Panc1 (cell line): ENCODE results near the gene MMP15.

Experiments used
- POLR2AphosphoS5 ChIP-seq: IDR thresholded peaks from 2 replicates; pipeline ENCODE4 v1.6.1; 2012; ENCODE audit warnings: mild to moderate bottlenecking, low read depth, low read length, moderate library complexity
- SIN3A ChIP-seq: IDR thresholded peaks from 2 replicates; pipeline ENCODE4 v1.6.1; 2012; ENCODE audit warnings: low read depth, mild to moderate bottlenecking, low read length, moderate library complexity, borderline replicate concordance; ENCODE audit not compliant: insufficient read depth
- TCF7L2 ChIP-seq: IDR thresholded peaks from 2 replicates; pipeline ENCODE4 v1.6.1; 2011; ENCODE audit warnings: mild to moderate bottlenecking, low read depth, low read length, inconsistent platforms
- TF ChIP-seq, protein P1 (sequence below): fragments of 450-650 bp; IDR thresholded peaks from 2 replicates; pipeline ENCODE4 v1.5.1; 2017; ENCODE audit warnings: mild to moderate bottlenecking
- TF ChIP-seq, protein P2 (sequence below), 2 experiments: IDR thresholded peaks; 2 replicates each; pipeline ENCODE4 v1.6.1; 2011 to 2012; ENCODE audit warnings: low read depth in 2 of 2, control low read depth in 1 of 2, low read length in 1 of 2, mild to moderate bottlenecking in 1 of 2, moderate library complexity in 1 of 2; ENCODE audit not compliant: insufficient read depth in 1 of 2

DNA sequence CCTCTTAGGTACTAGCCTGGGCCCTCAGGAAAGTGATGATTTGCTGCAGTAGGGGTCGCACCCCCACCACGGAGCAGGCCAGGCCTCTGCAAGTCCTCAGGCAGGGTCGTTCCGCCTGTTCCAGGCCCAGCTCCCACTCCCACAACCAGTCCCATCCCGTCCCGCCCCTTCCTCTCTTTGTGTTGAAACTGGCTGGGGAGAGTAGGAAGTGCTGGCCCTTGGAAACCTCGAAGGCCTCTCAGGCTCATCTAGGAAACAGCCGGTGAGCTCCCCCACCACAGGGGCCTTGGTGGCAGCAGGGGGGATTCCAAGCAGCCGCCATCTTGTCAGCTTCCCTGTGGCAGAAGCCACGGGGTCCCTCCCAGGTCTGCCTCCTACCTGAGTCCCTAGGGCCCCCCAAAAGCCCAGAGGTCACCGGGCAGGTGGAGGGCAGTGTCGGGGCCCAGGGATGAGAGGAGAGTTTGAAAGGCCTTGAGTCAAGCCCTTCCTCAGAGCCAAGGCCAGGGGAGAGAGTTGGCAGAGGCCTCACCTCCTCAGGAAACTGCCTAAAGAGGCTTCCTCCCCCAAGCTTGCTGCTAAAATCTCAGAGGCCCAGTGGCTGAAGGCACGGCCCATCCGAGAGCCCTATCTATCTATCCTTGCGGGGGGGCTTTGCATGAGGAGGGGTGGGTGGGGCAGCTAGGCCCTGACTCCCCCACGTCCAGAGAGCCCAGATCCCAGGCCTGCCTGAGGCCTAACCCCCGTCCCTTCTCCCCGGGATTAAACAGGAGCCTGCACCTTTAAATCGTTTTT lies 22.2 kb downstream of the MMP15 start:
- TF ChIP-seq, protein P1, sequence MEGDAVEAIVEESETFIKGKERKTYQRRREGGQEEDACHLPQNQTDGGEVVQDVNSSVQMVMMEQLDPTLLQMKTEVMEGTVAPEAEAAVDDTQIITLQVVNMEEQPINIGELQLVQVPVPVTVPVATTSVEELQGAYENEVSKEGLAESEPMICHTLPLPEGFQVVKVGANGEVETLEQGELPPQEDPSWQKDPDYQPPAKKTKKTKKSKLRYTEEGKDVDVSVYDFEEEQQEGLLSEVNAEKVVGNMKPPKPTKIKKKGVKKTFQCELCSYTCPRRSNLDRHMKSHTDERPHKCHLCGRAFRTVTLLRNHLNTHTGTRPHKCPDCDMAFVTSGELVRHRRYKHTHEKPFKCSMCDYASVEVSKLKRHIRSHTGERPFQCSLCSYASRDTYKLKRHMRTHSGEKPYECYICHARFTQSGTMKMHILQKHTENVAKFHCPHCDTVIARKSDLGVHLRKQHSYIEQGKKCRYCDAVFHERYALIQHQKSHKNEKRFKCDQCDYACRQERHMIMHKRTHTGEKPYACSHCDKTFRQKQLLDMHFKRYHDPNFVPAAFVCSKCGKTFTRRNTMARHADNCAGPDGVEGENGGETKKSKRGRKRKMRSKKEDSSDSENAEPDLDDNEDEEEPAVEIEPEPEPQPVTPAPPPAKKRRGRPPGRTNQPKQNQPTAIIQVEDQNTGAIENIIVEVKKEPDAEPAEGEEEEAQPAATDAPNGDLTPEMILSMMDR: no peak
- TF ChIP-seq, protein P2, sequence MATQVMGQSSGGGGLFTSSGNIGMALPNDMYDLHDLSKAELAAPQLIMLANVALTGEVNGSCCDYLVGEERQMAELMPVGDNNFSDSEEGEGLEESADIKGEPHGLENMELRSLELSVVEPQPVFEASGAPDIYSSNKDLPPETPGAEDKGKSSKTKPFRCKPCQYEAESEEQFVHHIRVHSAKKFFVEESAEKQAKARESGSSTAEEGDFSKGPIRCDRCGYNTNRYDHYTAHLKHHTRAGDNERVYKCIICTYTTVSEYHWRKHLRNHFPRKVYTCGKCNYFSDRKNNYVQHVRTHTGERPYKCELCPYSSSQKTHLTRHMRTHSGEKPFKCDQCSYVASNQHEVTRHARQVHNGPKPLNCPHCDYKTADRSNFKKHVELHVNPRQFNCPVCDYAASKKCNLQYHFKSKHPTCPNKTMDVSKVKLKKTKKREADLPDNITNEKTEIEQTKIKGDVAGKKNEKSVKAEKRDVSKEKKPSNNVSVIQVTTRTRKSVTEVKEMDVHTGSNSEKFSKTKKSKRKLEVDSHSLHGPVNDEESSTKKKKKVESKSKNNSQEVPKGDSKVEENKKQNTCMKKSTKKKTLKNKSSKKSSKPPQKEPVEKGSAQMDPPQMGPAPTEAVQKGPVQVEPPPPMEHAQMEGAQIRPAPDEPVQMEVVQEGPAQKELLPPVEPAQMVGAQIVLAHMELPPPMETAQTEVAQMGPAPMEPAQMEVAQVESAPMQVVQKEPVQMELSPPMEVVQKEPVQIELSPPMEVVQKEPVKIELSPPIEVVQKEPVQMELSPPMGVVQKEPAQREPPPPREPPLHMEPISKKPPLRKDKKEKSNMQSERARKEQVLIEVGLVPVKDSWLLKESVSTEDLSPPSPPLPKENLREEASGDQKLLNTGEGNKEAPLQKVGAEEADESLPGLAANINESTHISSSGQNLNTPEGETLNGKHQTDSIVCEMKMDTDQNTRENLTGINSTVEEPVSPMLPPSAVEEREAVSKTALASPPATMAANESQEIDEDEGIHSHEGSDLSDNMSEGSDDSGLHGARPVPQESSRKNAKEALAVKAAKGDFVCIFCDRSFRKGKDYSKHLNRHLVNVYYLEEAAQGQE (IDR thresholded peaks at IDR 0.05; ENCODE audit: insufficient read depth in 1 of 2, low read depth in 2 of 2, low read length in 1 of 2): no peak
- TF ChIP-seq SIN3A (no peak), TCF7L2 (no peak), POLR2AphosphoS5 (no peak)
